CD4-positive, alpha-beta T cell treated with Interleukin-4 for 4 hours (primary cell): ENCODE results near the gene NCKAP5.

ENCODE experiments used
- DNase-seq: peaks from one replicate; pipeline ENCODE4 v3.0.0-alpha.2; 2020

Gene NCKAP5

GRCh38 chr2:132969371-132969985, 598.8 kb downstream of the NCKAP5 start:
- no peak for DNase-seq

DNA sequence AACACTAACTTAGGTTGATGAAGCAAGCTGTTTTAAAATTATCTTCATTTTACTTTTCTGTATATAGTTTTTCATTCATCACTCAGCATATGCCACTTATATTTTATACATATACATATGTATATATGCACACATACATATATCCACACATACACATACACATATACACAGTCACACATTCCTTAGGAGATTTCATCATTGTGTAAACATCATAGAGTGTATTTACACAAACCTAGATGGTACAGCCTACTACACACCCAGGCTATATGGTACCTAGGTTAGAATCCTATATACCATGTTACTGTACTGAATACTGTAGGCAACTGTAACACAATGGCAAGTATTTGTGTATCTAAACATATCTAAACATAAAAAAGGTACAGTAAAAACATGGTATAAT, 602.8 kb downstream of the NCKAP5 start:
- no peak for DNase-seq

DNA sequence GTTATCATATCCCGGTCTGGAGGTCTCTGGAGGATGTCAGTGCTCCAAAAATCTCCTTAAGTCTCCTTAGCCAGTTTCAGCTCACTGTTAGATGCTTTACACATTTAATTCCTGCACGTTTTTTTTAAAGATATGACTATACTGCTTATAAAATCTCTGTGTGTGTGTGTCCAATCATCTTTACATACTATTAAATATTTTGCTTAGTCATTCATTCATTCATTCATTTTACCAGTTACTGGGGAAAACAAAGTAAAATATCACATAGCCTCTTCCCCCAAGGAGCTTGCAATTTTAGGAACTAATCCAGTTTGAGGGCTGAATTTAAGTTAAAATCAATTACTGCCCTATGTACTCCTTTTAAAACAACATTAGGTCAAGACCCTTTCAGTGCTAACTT, 605.1 kb downstream of the NCKAP5 start:
- DNase-seq = no peak

- DNase-seq = no peak
Observed at GRCh38 chr2:132958887-132959286, 609.4 kb downstream of the NCKAP5 start.

DNA sequence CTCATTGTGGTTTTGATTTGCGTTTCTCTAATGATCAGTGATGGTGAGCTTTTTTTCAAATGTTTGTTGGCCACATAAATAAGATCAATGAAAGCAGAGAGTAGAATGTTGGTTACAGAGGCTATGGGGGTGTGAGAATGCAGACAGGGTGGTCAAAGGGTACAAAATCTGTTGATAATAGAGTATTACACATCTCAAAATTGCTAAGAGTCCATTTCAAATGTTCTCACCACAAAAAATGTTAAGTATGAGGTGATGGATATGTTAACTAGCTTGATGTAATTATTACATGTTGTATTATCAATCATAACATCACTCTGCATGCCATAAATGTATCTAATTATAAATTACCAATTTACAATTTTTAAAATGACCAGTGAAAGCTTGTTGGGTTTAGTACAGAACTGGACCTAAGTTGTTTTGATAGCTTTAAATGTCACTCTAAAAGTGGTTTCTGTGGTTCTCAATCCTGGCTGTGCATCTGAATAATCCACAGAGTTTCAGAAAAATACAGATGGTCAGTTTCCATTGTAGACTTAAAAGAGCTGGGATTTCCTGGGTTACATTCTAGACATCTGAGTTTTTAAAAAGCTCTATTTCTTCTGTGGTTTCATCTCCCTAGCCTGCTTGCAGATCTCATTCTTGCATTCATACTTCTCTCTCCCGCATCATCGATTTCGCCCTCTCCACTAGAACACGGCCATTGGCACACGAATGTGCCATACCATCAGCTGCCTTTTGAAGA, 612.2 kb downstream of the NCKAP5 start:
- no peak for DNase-seq

GRCh38 chr2:132953771-132954170, 614.5 kb downstream of the NCKAP5 start:
- DNase-seq = no peak

GRCh38 chr2:132951008-132951714, 617.1 kb downstream of the NCKAP5 start:
- DNase-seq = no peak

DNA sequence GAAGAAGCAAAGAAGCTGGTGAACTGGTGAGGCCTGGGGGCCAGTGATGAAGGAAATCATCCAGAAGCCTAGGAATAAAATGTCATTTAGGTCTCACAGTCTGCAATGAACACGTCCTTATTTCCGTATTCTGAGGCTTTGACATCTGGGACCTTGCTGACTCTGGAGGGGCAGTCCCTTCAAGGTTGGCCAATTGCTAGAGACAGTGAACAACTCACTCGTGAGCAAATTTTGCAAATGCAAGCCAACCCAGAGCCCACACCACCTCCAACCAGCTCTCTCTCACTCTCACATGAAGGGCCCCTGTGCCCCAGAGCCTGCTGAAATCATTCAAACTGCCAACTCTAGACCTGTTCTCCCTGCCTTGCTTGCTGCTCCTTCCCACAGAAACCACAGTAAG, 619.2 kb downstream of the NCKAP5 start:
- DNase-seq = no peak

DNA sequence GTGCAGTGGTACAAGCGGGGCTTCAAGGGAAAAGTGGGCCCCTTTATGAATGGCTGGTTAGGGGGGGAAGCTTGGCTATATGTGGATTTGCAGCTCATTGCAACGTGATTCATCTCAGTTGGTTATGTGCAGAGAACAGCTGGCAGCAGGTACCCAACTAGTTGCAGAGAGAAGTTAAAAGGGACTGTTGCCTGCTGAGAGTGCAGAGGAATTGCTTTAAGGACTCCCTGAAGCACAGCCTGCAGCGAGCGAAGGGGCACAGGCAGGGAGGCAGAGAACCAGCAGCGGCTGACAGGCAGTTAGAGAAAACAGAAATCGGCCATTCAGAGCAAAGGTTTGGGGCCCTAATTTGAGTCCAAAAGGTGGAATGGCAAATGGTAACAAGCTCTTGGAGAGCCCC, 620.1 kb downstream of the NCKAP5 start:
- DNase-seq = no peak

GRCh38 chr2:132943829-132944228, 624.4 kb downstream of the NCKAP5 start:
- no peak for DNase-seq

DNA sequence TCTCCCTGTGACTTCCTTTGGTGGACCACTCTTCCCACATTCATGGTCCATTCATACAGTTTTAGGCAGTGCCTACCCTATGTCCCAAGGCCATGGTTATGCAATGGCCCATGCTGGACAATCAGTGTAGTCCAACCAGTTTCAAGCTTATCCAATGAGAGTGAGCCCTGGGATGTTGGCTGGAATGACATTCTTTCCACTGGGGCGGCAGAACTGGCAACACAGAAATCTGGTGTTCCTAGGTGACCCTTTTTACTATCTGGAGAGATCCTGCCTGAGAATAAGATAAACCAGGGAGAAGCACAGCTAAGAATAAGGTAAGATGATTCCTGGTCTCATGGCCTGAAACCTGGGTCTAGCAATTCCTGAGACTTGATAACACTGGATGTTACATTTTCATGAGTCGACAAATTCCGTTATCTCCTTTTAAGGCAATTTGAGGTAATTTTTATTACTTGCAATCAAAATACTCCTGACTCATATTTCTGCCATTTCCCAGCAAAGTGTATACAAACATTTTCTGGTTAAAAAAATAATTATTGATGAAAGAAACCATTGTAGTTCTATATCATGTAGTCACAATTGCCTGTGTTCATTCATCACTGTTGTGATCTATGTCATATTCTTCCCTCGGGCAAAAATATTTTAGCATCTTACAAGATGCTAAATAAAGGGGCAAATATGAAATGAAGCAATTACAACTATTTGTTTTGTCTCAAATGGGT, 626.8 kb downstream of the NCKAP5 start:
- no peak for DNase-seq

- DNase-seq = no peak
Observed at GRCh38 chr2:132937629-132938028, 630.6 kb downstream of the NCKAP5 start.

DNA sequence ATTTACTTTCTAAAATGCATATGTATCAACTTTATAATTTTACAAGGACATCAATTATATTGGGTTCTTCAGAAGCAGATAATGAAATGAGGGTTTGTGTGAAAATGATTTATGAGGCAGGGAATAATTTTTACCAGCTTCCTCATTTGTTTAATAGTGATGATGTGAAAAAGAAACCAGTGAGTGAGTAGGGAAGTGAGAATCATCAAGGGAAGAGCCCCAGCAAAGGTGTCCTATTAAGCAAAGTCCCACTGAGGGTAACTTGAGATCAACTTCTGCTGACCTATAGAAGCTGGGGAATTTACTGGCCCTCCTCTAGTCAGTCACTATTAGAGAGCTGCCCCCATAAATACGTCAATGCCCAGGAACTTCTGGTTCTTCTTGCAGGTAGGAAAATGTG, 631.5 kb downstream of the NCKAP5 start:
- DNase-seq = no peak

DNA sequence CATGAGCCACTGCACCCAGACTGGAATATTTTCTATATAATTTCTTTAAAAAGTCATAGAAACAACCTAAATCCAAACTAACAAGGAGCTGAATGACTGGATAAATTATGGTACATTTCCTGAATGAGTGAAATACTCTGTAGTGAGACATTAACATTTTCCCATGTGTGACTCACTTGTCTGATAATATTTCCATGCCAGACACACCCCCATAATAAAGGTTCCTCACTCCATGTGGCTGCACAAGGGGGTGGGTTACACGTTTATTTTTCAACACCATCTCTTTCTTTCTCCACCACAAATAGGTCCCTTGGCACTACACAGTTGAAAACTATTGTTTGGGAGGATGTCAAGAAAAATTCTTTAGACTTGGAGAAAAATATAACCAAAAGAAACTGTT, 632.0 kb downstream of the NCKAP5 start:
- no peak for DNase-seq

- no peak for DNase-seq
Observed at GRCh38 chr2:132929786-132930185, 638.5 kb downstream of the NCKAP5 start.

DNA sequence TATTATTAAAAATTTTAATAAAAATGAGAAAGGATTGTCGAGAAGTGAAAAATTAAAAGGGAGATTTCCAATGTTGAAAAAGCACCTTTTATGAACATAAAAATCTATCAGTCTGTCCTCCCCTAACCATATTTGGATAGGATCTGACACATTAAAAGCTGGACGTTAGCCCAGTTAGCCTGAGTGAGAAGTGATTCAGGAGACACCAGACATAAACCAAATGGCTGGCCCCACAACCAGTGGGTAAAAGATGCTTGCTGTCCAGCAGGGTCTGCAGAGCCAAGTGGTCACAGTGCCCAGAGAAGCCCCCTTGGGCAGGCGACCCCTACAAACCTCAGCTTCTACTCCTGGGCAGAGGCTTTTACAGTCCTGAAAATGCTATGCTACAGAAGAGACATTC, 644.5 kb downstream of the NCKAP5 start:
- DNase-seq = no peak

- DNase-seq = no peak
Observed at GRCh38 chr2:132915812-132916549, 652.3 kb downstream of the NCKAP5 start.

- no peak for DNase-seq
Observed at GRCh38 chr2:132911726-132912724, 656.2 kb downstream of the NCKAP5 start.

DNA sequence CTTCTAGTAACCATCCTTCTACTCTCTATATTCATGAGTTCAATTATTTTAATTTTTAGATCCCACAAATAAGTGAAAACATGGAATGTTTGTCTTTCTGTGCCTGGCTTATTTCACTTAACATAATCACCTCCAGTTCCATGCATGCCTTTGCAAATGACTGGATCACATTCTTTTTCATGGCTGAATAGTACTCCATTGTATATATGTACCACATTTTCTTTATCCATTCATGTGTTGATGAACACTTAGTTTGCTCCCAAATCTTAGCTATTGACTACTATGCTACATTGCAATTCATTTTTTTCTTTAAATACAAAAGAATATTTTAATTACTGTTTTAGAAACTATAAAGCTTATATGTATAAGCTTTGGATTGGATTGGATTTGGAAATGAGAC, 657.8 kb downstream of the NCKAP5 start:
- no peak for DNase-seq

- no peak for DNase-seq
Observed at GRCh38 chr2:132909427-132909826, 658.8 kb downstream of the NCKAP5 start.

GRCh38 chr2:132904142-132904842, 664.0 kb downstream of the NCKAP5 start:
- no peak for DNase-seq
